Activated T-helper 1 cell treated with Interleukin-2 at 50 U/mL for 16 hours (primary cell): ENCODE measurements around the gene TTC39C.
"Not testable (repeated sequence)": the region's sequence is repeated elsewhere in the genome, so short reads cannot be mapped to it uniquely, and the experiment has no call there.

Source experiments
- DNase-seq: peaks from one replicate; pipeline ENCODE4 v3.0.0-alpha.2; 2020; ENCODE audit warnings: low read depth

The TTC39C gene

DNA sequence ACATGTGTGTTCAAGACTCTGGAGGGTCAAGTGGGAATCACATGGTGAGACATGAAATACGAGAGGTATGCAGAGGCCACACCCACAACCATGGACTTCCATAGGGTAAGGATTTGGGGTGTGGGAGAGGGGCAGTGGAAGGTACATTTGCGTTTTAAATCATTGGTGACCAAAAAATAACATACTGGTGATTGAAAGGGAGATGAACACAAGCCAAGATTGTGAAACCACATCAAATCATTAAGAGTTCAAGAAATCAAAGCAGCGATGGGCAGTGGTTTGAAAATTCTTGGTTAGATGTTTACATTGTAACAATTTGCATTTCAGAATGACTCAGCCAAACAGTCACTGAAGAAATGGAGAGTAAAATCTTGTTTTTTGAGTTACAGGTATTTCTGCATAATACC lies 122.4 kb downstream of the TTC39C start:
- DNase-seq, result no peak

GRCh38 chr18:24138409-24138788 lies 123.8 kb downstream of the TTC39C start:
- no peak for DNase-seq

DNA sequence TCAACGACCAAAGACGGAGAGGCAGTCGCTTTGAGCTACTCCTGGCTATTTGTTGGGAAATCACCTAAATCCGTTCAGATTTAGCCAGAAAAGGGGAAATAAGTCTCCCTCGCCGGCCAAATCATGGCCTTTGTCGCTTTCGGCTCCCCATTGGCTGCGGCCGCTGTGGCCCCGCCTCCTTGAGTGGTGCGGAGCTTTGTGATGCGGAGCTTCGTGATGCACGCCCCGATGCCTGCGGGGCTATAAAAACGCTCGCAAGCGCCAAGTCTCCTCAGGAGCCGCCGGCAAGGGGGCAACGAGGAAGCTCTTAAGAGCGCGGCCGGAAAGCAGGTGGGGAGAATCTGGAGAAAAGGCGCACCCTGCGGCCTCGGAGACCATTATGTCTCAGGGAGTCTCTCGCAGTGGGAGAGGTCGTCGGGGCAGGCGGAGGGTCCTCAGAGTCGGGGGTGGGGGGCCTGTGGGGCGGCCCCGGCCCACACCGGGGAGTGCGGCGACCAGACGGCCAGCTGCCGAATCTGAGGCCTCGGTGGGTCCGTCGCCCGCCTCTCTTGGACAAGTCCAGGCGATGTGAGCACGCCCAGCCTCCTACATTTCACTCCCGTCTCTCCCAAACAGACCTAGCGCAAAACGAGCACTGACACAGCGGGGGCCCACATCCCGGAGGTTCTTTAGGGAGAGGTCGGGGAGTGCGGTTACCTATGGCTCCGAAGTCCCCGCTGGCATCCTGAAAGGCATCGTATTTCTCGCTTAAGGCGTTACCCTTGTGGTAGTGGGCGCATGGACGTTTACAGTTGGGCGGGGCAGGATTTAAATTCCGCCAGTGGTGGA lies 124.4 kb downstream of the TTC39C start, which contains the start of gene CABYR:
TSS of gene CABYR (plus strand) at position 274 of the 828 bp plus-strand sequence. CDS start 4,053 bp downstream, outside the sequence.
- peak; percentile 53 for DNase-seq

DNA sequence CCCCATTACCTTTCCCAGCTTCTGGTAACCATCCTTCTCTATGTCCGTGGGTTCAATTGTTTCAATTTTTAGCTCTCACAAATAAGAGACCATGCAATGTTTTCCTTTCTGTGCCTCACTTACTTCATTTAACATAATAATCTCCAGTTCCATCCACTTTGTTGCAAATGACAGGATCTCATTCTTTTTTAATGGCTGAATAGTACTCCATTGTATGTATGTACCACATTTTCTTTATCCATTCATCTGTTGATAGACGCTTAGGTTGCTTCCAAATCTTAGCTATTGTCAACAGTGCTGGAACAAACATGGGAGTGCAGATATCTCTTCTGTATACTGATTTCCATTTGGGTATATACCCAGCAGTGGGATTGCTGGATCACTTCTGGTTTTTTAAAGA lies 126.1 kb downstream of the TTC39C start:
- no peak for DNase-seq

- DNase-seq, result no peak
Measured at GRCh38 chr18:24142376-24142775, 127.8 kb downstream of the TTC39C start.

DNA sequence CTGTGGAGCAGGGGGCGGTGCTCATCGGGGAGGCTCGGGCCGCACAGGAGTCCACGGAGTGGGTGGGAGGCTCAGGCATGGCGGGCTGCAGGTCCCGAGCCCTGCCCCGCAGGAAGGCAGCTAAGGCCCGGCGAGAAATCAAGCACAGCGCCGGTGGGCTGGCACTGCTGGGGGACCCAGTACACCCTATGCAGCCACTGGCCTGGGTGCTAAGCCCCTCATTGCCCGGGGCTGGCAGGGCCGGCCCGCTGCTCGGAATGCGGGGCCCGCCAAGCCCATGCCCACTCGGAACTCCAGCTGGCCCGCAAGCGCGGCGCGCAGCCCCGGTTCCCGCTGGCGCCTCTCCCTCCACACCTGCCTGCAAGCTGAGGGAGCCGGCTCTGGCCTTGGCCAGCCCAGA lies 135.0 kb downstream of the TTC39C start:
- not testable (repeated sequence) for DNase-seq

DNA sequence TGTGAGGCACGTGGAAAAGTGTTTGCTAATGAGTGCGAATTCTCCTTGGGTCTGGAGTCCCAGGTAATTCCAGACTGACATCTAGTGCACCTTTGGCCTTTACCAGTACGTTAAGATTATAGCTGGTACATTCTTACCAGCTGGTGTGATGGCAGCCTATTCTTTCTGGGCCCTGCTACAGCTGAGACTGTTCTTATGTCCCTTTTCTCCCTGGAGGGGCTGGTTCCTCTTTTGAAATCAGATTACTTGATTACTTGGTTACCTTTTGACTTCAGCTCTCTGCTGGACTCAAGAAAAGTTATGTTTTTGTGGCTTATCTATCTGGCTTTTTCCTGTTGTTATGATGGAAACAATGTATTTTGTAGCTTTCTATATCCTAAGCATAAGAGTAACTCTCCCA lies 138.8 kb downstream of the TTC39C start:
- DNase-seq, result no peak

GRCh38 chr18:24157855-24158254 lies 143.3 kb downstream of the TTC39C start:
- no peak for DNase-seq

GRCh38 chr18:24160086-24160485 lies 145.5 kb downstream of the TTC39C start:
- no peak for DNase-seq

- DNase-seq, result no peak
Measured at GRCh38 chr18:24161304-24161703, 146.8 kb downstream of the TTC39C start.

- no peak for DNase-seq
Measured at GRCh38 chr18:24168496-24168895, 153.9 kb downstream of the TTC39C start.

GRCh38 chr18:24170360-24170759 lies 155.8 kb downstream of the TTC39C start:
- DNase-seq, result no peak

- DNase-seq, result no peak
Measured at GRCh38 chr18:24173997-24174396, 159.4 kb downstream of the TTC39C start.

- no peak for DNase-seq
Measured at GRCh38 chr18:24176727-24177416, 162.3 kb downstream of the TTC39C start.

DNA sequence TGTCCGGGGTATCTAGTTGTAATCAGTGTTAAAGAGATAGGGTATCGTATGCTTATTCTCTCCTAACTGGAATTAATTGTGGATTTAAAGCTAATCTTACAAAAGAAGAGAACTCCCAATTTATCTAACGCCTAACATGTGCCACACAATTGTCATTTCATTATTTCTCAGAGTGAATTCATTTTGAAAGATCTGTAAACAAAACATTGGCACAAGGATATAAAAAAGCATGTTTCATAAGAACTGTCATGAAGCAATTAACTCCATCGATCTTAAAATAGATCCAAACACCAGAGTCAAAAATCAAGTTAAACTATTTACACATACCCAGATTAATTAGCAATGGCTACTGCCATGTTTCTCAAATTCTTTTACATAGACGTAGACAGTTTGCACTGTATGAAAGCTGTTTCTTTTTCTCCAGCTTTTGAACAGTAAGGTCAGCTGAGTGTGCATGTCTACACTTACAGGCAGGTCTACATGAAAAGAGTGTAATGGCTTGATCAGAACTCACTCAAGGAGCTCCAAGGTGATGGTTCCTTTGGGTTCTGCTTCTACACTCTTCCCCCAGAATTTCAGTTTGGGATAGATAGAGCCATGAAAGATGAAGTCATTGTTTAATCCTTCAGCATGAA lies 163.1 kb downstream of the TTC39C start:
- no peak for DNase-seq

GRCh38 chr18:24180048-24180447 lies 165.5 kb downstream of the TTC39C start:
- DNase-seq, result no peak

DNA sequence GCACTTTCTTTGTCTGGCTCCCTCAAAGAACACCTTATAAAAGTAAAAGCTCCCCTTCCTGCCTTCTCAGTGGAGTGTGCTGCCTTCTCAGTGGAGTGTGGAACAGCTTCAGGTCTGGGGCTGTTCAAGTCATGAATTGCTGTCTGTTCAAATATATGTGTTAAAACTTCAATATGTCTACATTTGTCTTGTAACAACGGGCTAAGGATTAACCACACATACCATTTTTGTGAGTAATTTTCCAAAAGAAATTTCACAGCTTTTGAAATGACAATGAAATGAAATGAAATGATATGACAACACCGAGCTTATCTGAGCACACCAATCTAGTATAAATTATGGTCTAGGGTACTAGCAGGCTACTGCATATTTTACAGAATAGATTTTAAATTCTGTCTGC lies 167.3 kb downstream of the TTC39C start:
- DNase-seq, result no peak
